ENCODE results near the gene CNTNAP2.
"Not testable (repeated sequence)": the region's sequence is repeated elsewhere in the genome, so short reads cannot be mapped to it uniquely, and the experiment has no call there.

Gene CNTNAP2

DNA sequence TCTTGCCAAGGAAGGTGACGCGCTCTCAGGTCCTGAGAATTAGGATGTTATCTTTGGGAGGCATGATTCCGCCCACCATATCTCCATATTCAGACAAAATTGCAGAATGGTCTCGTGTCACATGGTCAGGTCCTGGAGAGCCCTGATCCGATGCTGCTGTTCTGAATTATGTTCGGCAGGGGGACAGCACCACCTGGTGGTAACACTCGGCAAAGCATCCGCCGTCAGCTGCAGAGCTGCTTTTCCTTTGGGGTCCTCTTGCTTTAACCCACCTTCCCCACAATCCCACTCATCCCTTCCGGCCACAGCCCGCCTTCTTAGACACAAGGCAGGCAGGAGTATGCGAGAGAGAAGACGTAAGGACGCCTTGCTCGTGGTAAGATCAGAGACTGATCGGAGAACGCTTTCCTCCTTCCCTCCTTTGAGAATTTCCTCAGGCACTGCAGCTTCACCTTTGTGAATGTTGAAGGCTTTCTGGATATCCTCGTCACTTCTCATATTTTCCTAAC is 2146.2 kb downstream of the CNTNAP2 start:
- peak; percentile 60 for DNase-seq (ENCODE audit: low spot score)

DNA sequence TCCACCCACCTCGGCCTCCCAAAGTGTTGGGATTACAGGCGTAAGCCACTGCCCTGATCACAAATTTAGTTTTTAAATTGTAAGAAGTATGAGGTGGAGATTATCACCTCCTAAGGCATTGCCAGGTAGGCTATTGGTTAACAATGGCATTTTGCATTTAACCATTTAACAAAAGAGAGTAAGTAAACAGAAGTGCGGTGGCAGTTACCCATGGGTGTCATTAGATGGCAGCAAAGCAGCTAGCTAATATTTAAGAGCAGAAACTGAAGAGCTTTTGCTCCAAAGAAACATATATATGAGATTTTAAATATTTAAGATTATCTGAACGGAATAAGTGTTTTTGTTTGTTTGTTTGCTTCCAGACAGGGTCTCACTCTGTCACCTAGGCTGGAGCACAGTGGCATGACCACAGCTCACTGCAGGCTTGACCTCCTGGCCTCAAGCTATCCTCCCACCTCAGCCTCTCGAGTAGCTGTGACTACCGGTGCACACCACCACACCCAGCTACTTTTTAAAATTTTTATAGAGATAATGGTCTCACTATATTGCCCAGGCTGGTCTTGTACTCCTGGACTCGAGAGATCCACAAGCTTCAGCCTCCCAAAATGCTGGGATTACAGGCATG is 2148.4 kb downstream of the CNTNAP2 start:
- peak; percentile 56 for DNase-seq (ENCODE audit: low spot score)

DNA sequence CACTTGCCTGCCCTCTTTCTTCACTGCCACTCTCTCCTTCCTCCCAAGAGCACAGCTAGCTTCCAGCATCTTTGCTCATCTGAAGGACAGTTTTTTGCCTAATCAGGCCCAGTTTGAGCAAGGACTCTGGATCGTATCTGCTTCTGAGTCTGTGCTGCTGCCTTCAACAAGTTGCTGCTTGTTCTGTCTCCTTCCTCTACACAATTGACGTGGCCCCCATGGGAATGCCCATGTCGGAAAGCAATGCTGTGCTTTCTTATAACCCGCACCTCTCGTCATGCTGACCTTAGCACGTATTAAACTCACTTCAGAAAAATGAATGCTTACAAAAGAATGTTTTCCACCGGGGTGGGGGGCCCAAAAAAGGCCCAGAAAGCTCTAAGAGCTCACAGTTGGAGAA is 2149.3 kb downstream of the CNTNAP2 start:
- DNase-seq (ENCODE audit: low spot score): no peak

DNA sequence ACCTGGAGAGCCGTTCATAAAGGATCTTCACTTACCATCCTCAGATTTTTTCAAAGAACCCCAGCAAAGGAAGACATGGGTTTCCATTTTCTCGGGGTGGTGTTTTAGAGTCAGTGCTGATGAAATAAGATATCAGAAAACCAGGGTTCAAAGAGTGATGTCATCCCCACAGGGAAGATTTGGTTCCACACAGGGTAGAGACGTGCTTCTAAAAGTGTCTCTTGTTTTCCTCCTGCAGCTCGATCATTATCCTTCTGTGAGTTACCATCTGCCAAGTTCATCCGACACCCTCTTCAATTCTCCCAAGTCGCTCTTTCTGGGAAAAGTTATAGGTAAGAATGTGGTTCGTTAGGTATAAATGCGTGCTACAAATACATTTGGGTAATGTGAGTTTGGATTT is 2150.2 kb downstream of the CNTNAP2 start:
- DNase-seq (ENCODE audit: low spot score): no peak

DNA sequence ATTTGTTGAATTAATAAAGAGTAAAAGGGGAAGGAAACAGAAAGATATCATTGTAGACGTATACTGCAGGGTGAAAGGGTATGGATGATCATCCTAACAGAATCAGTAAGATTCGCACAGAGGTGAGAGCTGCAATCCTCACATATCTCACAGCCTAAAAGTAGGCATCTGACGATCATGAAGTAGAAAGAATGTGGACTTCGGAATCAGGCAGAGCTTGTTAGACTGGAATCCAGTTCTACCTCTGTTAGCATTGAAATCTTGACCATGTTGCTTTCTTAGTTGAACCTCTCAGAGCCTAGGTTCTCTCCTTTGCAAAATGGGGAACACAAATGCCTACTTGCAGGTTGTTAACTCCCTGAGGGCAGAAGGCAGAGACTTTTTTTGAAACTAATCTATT is 2154.0 kb downstream of the CNTNAP2 start:
- no peak for DNase-seq (ENCODE audit: low spot score)

DNA sequence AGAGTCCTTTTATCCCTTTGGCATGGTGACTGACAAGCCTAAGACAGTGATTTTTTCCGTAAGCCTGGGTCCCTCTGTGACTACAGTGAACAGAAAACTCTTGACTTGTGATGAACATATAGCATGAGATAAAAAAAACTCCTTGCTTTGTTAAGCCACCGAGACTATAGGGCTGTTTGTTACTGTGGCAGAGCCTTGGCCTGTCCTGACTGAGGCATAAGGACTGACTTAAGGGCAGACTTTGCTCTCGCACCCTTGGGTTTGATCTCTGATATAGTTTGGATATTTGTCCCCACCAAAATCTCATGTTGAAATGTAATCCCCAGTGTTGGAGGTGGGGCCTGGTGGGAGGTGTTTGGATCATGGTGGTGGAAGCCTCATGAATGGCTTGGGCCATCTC is 2157.5 kb downstream of the CNTNAP2 start:
- DNase-seq (ENCODE audit: low spot score): no peak

DNA sequence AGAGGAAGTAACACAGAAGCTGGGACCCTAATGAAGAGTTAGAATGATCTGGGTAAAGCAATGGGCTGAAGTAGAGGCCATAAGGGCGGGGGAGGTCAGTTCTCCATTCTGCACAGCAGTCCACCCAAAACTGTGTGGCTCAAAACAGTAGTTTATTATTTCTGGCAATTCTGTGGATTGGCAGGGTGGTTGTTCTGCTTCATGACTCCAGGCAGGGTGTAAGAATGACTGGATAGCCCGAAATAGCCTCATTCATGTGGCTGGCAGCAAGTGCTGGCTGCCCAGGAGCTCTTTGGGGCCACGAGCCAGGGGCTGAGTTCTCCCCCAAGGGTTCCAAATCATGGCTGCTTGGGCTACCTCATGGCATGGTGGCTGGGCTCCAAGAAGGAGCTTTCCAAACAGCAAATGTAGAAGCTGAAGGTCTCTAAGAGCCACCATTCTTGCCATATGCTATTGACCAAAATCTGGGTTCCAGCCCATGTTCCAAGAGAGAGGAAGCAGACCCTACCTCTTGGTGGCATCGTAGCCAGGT is 2158.8 kb downstream of the CNTNAP2 start:
- DNase-seq (ENCODE audit: low spot score): no peak

DNA sequence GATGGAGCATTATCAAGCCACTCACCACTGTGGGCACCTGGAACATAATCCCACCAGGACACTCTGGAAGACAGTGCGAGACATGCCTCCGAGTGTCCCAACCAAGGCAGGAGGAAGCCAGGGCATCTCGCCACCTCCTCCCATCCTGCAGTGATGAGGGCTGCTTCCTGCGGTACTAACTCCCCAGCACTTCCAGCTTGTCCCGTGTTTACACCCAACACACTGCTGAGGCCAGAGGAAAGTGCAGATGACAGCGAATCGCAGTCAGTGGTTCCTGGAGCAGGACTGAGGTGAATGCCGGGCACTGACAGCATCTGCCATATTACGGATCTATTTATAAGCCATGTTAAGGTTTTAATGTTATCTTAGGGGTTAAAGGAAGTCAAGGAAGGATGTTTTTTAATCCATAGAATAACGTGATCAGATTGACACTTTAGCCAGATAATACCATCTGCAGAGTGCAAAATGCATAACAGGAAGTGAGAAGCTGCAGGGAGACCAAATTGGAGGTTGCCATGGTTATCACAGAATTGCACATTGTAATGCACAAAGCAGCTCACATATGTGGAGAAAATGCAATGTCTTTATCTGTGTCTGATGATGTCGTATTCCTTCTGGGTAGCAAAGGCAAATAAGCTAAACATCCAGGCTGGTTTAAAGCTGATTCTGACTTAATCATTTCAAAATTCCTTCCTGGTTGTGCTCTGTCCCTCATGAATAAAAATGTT is 2159.9 kb downstream of the CNTNAP2 start:
- no peak for DNase-seq (ENCODE audit: low spot score)

DNA sequence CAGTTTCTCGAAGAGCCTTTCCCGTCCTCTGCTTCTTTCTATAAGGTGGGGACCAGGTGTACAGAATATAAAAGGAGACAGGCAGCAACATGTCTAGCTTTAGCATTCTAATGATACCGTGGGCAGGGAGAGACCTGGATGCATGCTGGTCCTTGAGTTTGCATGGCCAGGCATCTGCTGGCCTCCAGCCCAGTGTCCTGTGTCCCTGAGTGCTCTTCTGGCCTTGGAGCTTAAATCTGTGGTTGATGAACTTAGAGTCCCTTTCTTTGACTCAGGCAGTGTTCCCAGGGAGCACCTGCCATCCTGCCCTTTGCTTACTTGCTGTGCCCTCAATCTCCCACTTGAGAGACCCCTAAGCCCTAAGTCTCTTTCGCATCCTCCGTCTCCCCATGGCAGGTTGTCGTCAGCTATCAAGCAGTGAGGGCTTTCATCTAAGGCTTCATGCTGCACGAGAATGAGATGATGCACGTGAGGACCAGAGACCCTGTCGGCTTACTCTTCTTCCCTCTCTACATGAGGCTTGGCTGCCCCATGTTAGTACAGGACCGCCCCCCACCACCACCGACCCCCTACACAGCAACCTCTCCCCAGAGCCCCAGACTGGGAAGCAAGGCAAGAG is 2160.6 kb downstream of the CNTNAP2 start:
- no peak for DNase-seq (ENCODE audit: low spot score)

DNA sequence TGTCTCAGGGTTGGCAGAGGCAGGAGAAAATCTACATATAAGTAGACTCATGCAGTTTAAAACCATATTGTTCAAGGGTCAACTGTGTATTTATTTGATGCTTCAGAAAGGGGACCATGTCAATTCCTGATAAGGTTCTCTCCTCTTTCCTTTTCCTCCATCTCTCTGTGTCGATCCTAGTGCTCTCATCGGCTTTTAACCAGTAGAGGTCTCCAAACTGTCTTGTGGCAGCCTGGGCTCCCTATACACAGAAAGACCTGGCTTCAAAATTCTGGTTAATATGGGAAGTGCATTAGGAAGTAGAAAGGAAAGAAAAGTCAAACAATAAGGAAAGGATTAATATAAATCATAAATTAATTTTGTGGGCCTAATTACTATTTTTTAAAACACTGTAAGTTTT is 2169.5 kb downstream of the CNTNAP2 start:
- peak; percentile 36 for DNase-seq (ENCODE audit: low spot score)

DNA sequence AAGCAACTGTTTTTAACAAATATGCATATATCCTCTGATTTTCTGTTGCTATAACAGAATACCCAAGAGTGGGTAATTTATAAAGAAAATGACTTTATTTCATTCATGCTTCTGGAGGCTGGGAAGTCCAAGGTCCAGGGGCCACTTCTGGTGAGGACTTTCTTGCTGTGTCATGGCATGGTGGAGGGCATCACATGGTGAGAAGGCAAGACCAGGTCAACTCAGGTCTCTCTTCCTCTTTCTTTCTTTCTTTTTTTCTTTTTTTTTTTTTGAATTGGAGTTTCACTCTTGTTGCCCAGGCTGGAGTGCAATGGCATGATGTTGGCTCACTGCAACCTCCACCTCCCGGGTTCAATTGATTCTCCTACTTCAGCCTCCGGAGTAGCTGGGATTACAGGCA is 2170.9 kb downstream of the CNTNAP2 start:
- DNase-seq (ENCODE audit: low spot score): no peak

DNA sequence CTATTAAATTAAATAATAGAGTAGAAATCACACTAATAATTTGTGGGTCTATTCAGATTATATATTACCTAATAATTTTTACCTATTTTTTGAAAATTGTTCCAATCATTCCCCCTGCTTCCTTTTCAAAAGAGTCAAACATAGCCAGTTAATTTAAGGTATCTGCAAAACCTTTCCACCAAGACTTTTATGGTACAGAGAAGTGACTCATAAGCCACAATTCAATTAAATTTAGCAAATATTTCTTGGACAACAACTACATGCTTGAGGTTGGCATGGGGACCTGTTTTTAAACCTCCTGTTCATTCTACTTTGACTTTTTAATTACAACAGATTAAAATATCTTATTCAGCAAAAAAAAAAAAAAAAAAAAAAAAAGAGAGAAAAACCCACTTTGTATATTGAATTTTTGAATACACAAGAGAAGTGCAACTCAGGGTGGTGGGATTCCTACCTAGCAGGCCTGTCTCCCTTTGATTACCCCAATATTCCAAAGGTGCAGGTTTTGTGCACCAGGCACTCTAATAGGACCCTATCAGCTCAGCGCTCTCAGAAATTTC is 2172.1 kb downstream of the CNTNAP2 start:
- no peak for DNase-seq (ENCODE audit: low spot score)

DNA sequence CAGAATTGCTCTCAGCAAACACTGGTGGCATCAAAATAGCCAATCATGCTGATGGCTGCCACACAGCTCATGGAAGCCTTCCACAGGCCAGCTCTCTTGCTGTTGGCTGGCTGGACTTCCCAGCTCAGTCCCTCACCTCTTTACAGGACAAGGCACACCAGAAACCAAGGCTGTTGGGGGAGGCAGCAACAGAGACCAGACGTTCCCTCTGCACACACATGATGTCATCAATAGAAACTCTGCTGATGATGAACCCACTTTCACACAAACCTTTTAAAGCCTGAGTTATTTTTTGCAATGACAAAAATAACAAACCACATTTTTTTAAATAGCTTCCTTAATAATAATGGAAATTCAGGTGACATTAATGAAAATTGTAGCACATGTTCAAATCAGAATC is 2173.0 kb downstream of the CNTNAP2 start:
- DNase-seq (ENCODE audit: low spot score): no peak

DNA sequence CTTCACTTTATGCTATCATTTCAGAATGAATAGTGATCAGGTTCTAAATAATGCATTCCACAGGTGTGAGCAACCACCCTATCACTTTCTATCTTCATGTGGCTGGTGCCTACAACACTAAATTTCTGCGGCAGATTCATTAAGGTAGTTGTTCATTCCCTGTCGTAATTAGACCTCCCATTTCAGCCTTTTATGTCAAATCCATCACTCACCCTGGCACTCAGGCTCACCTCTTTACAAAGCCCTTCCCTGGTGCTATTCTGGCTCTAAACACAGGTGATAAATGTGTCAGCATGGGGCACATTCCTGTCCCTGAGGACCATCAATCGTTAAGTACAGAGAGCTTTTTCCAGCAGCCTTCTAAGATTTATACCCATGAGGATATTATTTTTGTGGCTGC is 2173.9 kb downstream of the CNTNAP2 start:
- no peak for DNase-seq (ENCODE audit: low spot score)

DNA sequence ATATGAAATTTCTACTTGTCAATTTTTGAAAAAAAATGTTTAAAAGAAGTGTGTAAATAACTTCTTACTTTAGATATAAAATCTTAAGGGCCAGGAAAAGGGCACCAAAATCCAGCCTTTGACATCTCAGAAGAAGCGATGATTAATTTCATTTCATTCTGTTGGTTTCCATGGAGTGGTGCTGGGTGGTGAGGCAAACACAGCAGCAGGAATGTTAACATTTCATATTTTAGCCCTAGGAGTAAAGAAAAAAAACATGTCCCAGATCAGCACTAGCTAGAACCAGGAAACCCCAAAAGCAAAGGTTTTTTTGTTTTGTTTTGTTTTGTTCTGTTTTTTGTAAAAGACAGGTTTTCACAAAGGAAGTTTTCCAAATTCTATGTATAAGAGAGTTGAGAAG is 2175.2 kb downstream of the CNTNAP2 start:
- DNase-seq (ENCODE audit: low spot score): no peak

DNA sequence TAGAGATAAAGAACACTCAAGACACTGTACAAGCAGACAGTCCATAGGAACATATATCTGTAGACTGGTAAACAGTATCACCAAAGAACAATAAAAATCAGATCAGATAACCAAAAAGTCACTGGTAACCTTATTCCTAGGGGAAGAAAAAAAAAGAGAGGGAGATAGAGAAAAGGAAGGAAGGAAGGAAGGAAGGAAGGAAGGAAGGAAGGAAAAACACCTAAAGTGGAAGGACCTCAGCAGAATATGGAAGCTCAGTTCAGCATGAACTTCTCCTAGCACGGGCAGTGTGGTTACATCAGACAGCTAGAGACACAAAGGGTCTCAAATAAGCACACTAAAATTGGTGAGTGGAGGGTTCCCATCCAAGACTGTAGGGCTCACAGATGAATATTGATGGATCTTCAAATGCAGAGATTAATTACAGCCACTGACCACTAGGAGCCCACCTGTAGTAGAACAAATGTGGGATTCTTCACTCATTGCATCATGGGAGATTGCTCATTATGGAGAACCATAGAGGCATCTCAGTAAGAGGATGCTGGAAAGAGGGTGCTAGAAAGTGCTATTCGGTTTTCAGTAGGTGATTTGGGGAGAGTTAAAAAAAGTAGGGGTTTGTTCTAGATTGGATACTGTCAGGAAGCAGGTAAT is 2180.5 kb downstream of the CNTNAP2 start:
- no peak for DNase-seq (ENCODE audit: low spot score)

DNA sequence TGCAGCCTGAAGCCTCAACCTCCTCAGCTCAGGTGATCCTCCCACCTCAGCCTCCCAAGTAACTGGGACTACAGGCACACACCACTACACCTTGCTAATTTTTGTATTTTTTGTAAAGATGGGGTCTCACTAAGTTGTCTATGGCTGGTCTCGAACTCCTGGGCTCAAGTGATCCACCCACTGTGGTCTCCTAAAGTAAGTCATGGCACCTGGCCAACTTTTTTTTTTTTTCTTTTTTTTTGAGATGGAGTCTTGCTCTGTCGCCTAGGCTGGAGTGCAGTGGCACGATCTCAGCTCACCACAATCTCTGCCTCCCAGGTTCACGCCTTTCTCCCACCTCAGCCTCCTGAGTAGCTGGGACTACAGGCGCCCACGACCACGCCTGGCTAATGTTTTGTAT is 2182.2 kb downstream of the CNTNAP2 start:
- not testable (repeated sequence) for DNase-seq (ENCODE audit: low spot score)

DNA sequence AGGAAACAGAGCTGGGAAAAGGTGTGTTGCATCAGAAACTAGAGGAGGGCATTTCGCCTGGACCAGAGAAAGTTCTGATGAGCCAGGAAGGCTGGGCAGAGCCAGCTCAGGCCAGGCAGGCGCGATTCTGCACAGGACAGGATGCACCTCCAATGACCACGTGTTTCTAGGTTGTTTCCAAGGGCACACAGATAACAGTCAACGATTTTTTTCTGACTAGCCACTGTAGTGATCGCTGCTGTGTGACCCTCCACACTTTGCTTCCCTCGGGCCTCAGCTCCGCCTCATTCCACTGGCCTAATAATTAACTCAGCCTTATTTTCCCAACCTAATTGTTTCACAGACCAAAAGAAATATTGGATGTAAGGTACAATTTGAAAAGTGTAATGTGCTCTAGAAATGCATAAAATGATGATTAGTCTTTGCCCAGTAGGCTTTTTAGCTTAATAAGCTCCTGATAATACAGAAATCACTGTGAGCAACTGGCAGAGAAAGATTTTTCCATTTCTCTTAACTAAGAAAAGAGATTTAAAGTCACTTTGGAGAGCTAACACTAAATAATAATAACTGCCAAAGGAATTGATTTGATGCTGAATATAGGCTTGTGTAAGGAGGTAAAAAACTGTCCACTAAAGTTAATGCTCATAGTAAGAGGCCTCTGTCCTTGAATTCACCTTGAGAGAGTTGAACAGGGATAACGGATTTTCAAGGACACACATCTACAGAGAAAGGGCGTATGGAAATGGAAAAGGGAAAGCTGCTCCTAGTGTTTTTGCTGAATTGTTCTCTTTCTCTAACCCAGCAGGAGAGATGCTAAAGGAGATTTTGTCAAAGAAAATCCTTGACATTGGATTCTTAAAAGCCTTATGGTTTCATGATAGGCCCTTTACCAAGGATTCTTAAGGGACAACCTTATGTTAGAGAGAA is 2183.0 kb downstream of the CNTNAP2 start:
- DNase-seq (ENCODE audit: low spot score): peak; percentile 11

DNA sequence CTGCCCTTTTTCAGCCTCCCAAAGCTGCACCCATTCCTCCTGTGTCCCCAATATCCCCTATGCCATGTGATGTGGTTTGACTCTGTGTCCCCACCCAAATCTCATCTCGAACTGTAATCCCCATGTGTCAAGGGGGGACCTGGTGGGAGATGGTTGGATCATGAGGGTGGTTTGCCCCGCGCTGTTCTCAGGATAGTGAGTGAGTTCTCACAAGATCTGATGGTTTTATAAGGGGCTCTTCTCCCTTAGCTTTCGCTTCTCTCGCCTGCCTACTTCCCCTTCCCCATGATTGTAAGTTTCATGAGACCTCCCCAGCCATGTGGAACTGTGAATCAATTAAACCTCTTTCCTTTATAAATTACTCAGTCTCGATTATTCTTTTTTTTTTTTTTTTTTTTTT is 2185.8 kb downstream of the CNTNAP2 start:
- DNase-seq (ENCODE audit: low spot score): not testable (repeated sequence)

DNA sequence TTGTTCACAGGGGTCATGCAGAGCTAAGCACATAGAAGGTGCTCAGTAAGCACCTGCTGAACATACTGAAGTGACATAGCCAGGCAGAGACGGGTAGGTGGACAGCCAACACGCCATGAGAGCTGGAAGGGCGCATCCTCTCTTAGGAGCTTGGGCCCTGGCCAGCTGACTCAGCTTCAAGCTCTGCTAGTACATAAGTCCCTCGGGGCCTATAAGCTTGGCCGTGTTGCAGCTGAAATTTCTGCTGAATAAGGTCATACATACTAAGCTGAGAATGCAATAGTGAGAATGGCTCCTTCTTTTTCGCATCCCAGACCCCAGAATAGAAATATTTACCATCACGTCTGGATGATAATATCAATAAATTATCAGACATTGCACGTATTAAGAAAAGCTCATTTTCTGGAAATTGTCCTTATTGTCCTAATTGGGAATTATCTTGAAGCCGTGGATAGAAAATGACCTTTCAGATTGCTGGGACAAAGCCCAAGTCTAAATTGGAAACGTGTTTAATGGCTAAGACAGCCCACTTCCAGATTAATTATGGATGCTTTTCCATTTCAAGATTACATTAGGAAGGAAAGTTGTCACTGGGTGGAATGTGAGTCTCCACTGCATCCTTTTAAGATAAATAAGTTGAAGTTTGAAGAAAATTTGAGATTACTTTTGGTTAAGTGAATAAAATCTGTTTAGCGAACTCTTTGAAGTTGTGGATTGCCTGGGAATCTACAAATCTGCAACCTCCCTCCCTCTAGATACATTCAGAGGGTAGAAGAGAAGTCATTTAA is 2186.9 kb downstream of the CNTNAP2 start:
- DNase-seq (ENCODE audit: low spot score): no peak

DNA sequence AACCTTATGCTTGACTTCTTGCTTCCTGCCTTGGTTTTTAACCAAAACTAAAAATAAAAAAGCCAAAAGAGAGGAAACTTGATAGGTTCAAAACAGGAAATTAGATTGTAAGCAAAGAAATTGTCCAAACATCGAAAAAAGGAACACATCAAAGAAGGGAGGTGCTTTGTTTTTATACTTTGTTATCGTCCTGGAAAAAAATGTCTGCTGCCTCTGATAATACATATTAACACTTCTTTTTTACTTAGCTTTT is 2187.4 kb downstream of the CNTNAP2 start:
- DNase-seq (ENCODE audit: low spot score): no peak

All from LoVo (cell line).